Parathyroid adenoma (tissue), 2 donors: ENCODE results near the gene S100A4.

Experiments
- H2AFZ ChIP-seq: fragments of 300-600 bp; sonication (generic); one replicate; pipeline ENCODE4 v1.7.0; 2017; ENCODE audit warnings: antibody characterized with exemption, mild to moderate bottlenecking
- H3K27ac ChIP-seq: fragments of 300-600 bp; sonication (generic); one replicate; pipeline ENCODE4 v1.7.0; 2017
- H3K27me3 ChIP-seq: fragments of 300-600 bp; sonication (generic); one replicate; pipeline ENCODE4 v1.7.0; 2017; ENCODE audit warnings: low read length; ENCODE audit not compliant: control insufficient read depth, insufficient read depth
- H3K36me3 ChIP-seq: fragments of 300-600 bp; sonication (generic); one replicate; pipeline ENCODE4 v1.7.0; 2017; ENCODE audit warnings: low read length; ENCODE audit not compliant: control insufficient read depth, insufficient read depth
- H3K4me1 ChIP-seq: fragments of 300-600 bp; sonication (generic); one replicate; pipeline ENCODE4 v1.7.0; 2017; ENCODE audit warnings: control low read depth
- H3K4me2 ChIP-seq: fragments of 300-600 bp; sonication (generic); one replicate; pipeline ENCODE4 v1.7.0; 2017; ENCODE audit warnings: low read length
- H3K4me3 ChIP-seq: fragments of 300-600 bp; sonication (generic); one replicate; pipeline ENCODE4 v1.7.0; 2017; ENCODE audit warnings: low read depth, low read length
- H3K79me2 ChIP-seq: fragments of 300-600 bp; sonication (generic); one replicate; pipeline ENCODE4 v1.7.0; 2017; ENCODE audit warnings: control low read depth
- H3K9ac ChIP-seq: fragments of 300-600 bp; sonication (generic); one replicate; pipeline ENCODE4 v1.7.0; 2017; ENCODE audit warnings: mild to moderate bottlenecking
- H3K9me3 ChIP-seq: fragments of 300-600 bp; sonication (generic); one replicate; pipeline ENCODE4 v1.7.0; 2017; ENCODE audit warnings: low read length; ENCODE audit not compliant: control insufficient read depth
- TF ChIP-seq, protein P1 (sequence below): fragments of 300-600 bp; sonication (generic); IDR thresholded peaks from one replicate; pipeline ENCODE4 v1.7.0; 2017; ENCODE audit warnings: antibody characterized with exemption, mild to moderate bottlenecking
- donor health status: primary hyperparathyroidism.

Gene S100A4

DNA sequence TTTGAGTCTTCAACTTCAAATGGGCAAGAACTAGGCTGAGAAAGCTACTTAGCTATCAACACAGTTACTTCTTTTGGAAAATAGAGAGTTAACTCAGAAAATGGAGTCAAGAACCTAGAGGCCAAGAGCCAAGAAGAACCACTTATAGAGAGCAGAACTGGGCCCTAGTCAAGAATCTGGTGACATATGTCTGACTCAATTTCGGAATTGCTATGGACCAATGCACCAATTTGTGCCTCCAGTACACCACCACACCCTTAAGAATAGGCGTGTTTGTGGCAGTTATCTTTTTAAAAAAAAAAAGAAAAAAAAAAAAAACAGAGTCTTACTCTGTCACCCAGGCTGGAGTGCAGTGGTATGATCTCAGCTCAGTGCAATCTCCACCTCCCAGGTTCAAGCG, 12.3 kb upstream of the S100A4 start:
- H3K4me3 ChIP-seq = no peak overlapping the region
- no peak overlapping the region for H2AFZ ChIP-seq
- H3K27ac ChIP-seq = no peak overlapping the region
- H3K79me2 ChIP-seq = no peaks in the 10 kb centered on the region
- H3K4me2 ChIP-seq = no peak overlapping the region
- H3K4me1 ChIP-seq = no peaks in the 10 kb centered on the region
- TF ChIP-seq, protein P1, sequence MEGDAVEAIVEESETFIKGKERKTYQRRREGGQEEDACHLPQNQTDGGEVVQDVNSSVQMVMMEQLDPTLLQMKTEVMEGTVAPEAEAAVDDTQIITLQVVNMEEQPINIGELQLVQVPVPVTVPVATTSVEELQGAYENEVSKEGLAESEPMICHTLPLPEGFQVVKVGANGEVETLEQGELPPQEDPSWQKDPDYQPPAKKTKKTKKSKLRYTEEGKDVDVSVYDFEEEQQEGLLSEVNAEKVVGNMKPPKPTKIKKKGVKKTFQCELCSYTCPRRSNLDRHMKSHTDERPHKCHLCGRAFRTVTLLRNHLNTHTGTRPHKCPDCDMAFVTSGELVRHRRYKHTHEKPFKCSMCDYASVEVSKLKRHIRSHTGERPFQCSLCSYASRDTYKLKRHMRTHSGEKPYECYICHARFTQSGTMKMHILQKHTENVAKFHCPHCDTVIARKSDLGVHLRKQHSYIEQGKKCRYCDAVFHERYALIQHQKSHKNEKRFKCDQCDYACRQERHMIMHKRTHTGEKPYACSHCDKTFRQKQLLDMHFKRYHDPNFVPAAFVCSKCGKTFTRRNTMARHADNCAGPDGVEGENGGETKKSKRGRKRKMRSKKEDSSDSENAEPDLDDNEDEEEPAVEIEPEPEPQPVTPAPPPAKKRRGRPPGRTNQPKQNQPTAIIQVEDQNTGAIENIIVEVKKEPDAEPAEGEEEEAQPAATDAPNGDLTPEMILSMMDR = no peak
- no peaks in the 10 kb centered on the region for H3K9me3 ChIP-seq
- no peaks in the 10 kb centered on the region for H3K27me3 ChIP-seq
- H3K9ac ChIP-seq = no peak overlapping the region
- no peaks in the 10 kb centered on the region for H3K36me3 ChIP-seq

- no peaks in the 10 kb centered on the region for H3K4me1 ChIP-seq
- H3K36me3 ChIP-seq = no peaks in the 10 kb centered on the region
- H3K27me3 ChIP-seq = no peaks in the 10 kb centered on the region
- H3K9ac ChIP-seq = no peak overlapping the region
- H3K27ac ChIP-seq = no peak overlapping the region
- TF ChIP-seq, protein P1 = no peak
- no peaks in the 10 kb centered on the region for H3K9me3 ChIP-seq
- H3K4me2 ChIP-seq = no peak overlapping the region
- H2AFZ ChIP-seq = no peak overlapping the region
- no peak overlapping the region for H3K4me3 ChIP-seq
- no peaks in the 10 kb centered on the region for H3K79me2 ChIP-seq
Measured at GRCh38 chr1:153556348-153556747, 10.7 kb upstream of the S100A4 start.

DNA sequence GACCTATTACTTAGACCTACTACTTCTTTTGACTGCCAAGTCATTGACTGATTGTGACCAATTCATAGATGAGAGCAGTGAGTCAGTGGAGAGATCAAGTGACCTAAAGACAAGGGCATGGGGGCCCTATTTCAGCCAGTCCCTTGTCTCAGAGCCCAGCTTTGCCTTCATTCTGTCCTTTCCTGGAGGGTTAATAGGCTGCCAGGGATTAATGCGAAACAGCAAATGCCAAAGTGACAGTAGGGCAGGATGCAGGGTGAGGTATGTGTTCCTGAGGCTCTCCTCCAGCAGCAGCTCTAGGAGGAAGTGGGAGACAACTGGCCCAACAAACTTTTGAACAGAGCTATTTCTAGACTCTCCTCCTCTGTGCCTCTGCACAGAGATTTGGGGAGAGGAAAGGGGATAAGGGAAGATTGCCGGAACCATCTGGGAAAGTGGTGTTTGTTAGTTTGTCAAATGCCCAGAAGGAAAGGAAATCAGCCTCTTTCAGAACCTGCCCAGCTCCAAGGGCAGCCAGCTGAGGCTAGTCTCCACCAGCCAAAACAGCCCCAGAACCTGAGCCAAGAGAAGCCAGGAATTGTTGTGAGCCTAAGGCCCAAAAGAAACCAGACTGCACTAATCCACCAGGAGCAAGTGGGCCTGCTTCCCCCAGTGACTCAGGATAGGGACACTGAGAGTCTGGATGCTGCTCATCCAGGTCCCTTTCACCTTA, 8.4 kb upstream of the S100A4 start:
- H3K9me3 ChIP-seq = no peaks in the 10 kb centered on the region
- H3K4me1 ChIP-seq = no peaks in the 10 kb centered on the region
- H2AFZ ChIP-seq = no peak overlapping the region
- no peak overlapping the region for H3K9ac ChIP-seq
- no peak overlapping the region for H3K27ac ChIP-seq
- no peaks in the 10 kb centered on the region for H3K36me3 ChIP-seq
- no peaks in the 10 kb centered on the region for H3K27me3 ChIP-seq
- H3K4me2 ChIP-seq = no peak overlapping the region
- no peaks in the 10 kb centered on the region for H3K79me2 ChIP-seq
- TF ChIP-seq, protein P1 = no peak
- H3K4me3 ChIP-seq = no peak overlapping the region

- TF ChIP-seq, protein P1 = no peak
- Histone ChIP-seq H3K9me3 (no peaks in the 10 kb centered on the region), H3K9ac (no peak overlapping the region), H3K4me1 (no peaks in the 10 kb centered on the region), H3K36me3 (no peaks in the 10 kb centered on the region), H3K79me2 (no peaks in the 10 kb centered on the region), H3K4me2 (no peak overlapping the region), H3K4me3 (no peak overlapping the region), H2AFZ (no peak overlapping the region), H3K27ac (no peak overlapping the region), H3K27me3 (no peaks in the 10 kb centered on the region)
Measured at GRCh38 chr1:153553096-153553495, 7.5 kb upstream of the S100A4 start.

- Histone ChIP-seq H2AFZ (no peak overlapping the region), H3K4me2 (no peak overlapping the region), H3K36me3 (no peaks in the 10 kb centered on the region), H3K27ac (no peak overlapping the region), H3K9me3 (no peaks in the 10 kb centered on the region), H3K79me2 (no peaks in the 10 kb centered on the region), H3K27me3 (no peaks in the 10 kb centered on the region), H3K9ac (no peak overlapping the region), H3K4me1 (no peaks in the 10 kb centered on the region), H3K4me3 (no peak overlapping the region)
- TF ChIP-seq, protein P1 = no peak
Measured at GRCh38 chr1:153552335-153552734, 6.7 kb upstream of the S100A4 start.
